Uterus (tissue), 4 donors: Measurements from ENCODE around the gene ARSG. TPM values are rescaled to one million over a fixed set of nuclear protein-coding genes. Genes with fewer than 3 reads are reported as not detected.
A peak's percentile ranks its signal among the peaks of the same experiment; 100 is the strongest.

ENCODE experiments used
- DNase-seq, 2 donors: peaks; one replicate each; pipeline ENCODE4 v3.0.0-alpha.2; 2019 to 2020
- H3K27ac ChIP-seq, 2 donors: fragments of 200-600 bp; sonication (generic); 1 replicate in 1 of 2; 2 replicates in 1 of 2; pipeline ENCODE4 v1.5.1; 2016 to 2018
- H3K27me3 ChIP-seq, 2 donors: fragments of 200-600 bp; sonication (generic); one replicate each; pipeline ENCODE4 v1.5.1; 2018 to 2019; ENCODE audit warnings: control low read depth in 1 of 2
- H3K36me3 ChIP-seq, 2 donors: fragments of 200-600 bp; sonication (generic); one replicate each; pipeline ENCODE4 v1.5.1; 2019; ENCODE audit warnings: control low read depth in 1 of 2
- H3K4me1 ChIP-seq, 2 donors: fragments of 200-600 bp; sonication (generic); one replicate each; pipeline ENCODE4 v1.5.1; 2018 to 2019; ENCODE audit warnings: control low read depth in 1 of 2
- H3K4me3 ChIP-seq, 2 donors: fragments of 200-600 bp; sonication (generic); 1 replicate in 1 of 2; 2 replicates in 1 of 2; pipeline ENCODE4 v1.5.1; 2018 to 2019; ENCODE audit warnings: mild to moderate bottlenecking in 1 of 2
- H3K9me3 ChIP-seq, 2 donors: fragments of 200-600 bp; sonication (generic); one replicate each; pipeline ENCODE4 v1.5.1; 2019; ENCODE audit warnings: control low read depth in 1 of 2
- CTCF ChIP-seq, 4 experiments: fragments of 200-600 bp in 2 of 4; fragments of 450-650 bp in 2 of 4; sonication (generic) in 2 of 4; IDR thresholded peaks; one replicate each; pipeline ENCODE4 v1.5.1; 2016 to 2019; ENCODE audit warnings: antibody characterized with exemption in 4 of 4, mild to moderate bottlenecking in 2 of 4, moderate library complexity in 1 of 4
- POLR2A ChIP-seq, 2 donors: fragments of 450-650 bp; IDR thresholded peaks; one replicate each; pipeline ENCODE4 v1.6.1; 2016; ENCODE audit warnings: antibody characterized with exemption in 2 of 2, mild to moderate bottlenecking in 1 of 2, moderate library complexity in 1 of 2
- intact Hi-C: fragments of 100-400 bp; cut with DNase I; formaldehyde crosslinking; loops from one replicate; pipeline ENCODE4 v1.15.1; 2023; ENCODE audit warnings: low total_unique reads
- total RNA-seq, 4 donors: library from RNA; depleted of rRNA in 3 of 4; stranded (reverse); fragments of >200 nt in 3 of 4; gene quantifications; one replicate each; pipeline versions ENCODE4 v1.1.0 to v1.2.4, GENCODE V29; 2014 to 2023
- donor health status: DM: yes; HTN: yes; CAD: no.

Gene ARSG
- total RNA-seq, 4 donors from 2014 or later, result 0.59 to 6.4 (median 5.7) TPM

GRCh38 chr17:68384471-68384870 is 93.2 kb downstream of the ARSG start:
- Histone ChIP-seq H3K36me3 (no peaks in the 10 kb centered on the region), H3K27ac (peak overlapping the region; percentile 97 to 98), H3K4me1 (peaks cover 0 to 12% of the 10 kb centered on the region in 2 donors), H3K27me3 (no peaks in the 10 kb centered on the region), H3K9me3 (no peaks in the 10 kb centered on the region), H3K4me3 (no peak overlapping the region)
- no peak for TF ChIP-seq POLR2A (IDR thresholded peaks at IDR 0.05)
- TF ChIP-seq CTCF (IDR thresholded peaks at IDR 0.05), result peak in 1 of 4 experiments; percentile 11
- DNase-seq, result no peak
- intact Hi-C loops, result no loop called here

- TF ChIP-seq CTCF (IDR thresholded peaks at IDR 0.05), result no peak
- no peak for TF ChIP-seq POLR2A (IDR thresholded peaks at IDR 0.05)
- no peaks in the 10 kb centered on the region for H3K27me3 ChIP-seq
- no peak overlapping the region for H3K4me3 ChIP-seq
- DNase-seq, result no peak
- H3K36me3 ChIP-seq, result no peaks in the 10 kb centered on the region
- intact Hi-C loops, result no loop called here
- H3K4me1 ChIP-seq, result peaks cover 0 to 12% of the 10 kb centered on the region in 2 donors
- H3K27ac ChIP-seq, result peak overlapping the region; percentile 97 to 98
- no peaks in the 10 kb centered on the region for H3K9me3 ChIP-seq
These were observed 93.6 kb downstream of the ARSG start for GRCh38 chr17:68384941-68385340.

- Histone ChIP-seq H3K27me3 (no peaks in the 10 kb centered on the region), H3K36me3 (no peaks in the 10 kb centered on the region), H3K9me3 (no peaks in the 10 kb centered on the region), H3K4me1 (peaks cover 0 to 12% of the 10 kb centered on the region in 2 donors), H3K27ac (peak overlapping the region; percentile 97 to 98), H3K4me3 (no peak overlapping the region)
- TF ChIP-seq POLR2A (IDR thresholded peaks at IDR 0.05), result no peak
- TF ChIP-seq CTCF (IDR thresholded peaks at IDR 0.05), result no peak
- intact Hi-C loops, result no loop called here
- DNase-seq, result no peak
These were observed 94.4 kb downstream of the ARSG start for GRCh38 chr17:68385490-68386215.

GRCh38 chr17:68387435-68388218 is 96.3 kb downstream of the ARSG start:
- no peaks in the 10 kb centered on the region for H3K9me3 ChIP-seq
- intact Hi-C loops, result no loop called here
- H3K36me3 ChIP-seq, result no peaks in the 10 kb centered on the region
- peaks cover 0 to 12% of the 10 kb centered on the region in 2 donors for H3K4me1 ChIP-seq
- TF ChIP-seq CTCF (IDR thresholded peaks at IDR 0.05) (no peak), POLR2A (IDR thresholded peaks at IDR 0.05) (no peak)
- H3K27ac ChIP-seq, result peak overlapping the region in 1 of 2 donors; percentile 98
- H3K4me3 ChIP-seq, result no peak overlapping the region
- no peaks in the 10 kb centered on the region for H3K27me3 ChIP-seq
- no peak for DNase-seq

GRCh38 chr17:68389041-68389440 is 97.7 kb downstream of the ARSG start:
- H3K27ac ChIP-seq, result no peak overlapping the region
- H3K4me1 ChIP-seq, result peaks cover 0 to under 1% of the 10 kb centered on the region in 2 donors
- H3K27me3 ChIP-seq, result no peaks in the 10 kb centered on the region
- intact Hi-C loops, result no loop called here
- H3K4me3 ChIP-seq, result no peak overlapping the region
- DNase-seq, result no peak
- H3K9me3 ChIP-seq, result no peaks in the 10 kb centered on the region
- TF ChIP-seq POLR2A (IDR thresholded peaks at IDR 0.05), result no peak
- TF ChIP-seq CTCF (IDR thresholded peaks at IDR 0.05), result no peak
- H3K36me3 ChIP-seq, result no peaks in the 10 kb centered on the region
